Measurements from ENCODE around the gene OR5K4. TPM values are rescaled to one million over a fixed set of nuclear protein-coding genes. Genes with fewer than 3 reads are reported as not detected.
"Not testable (repeated sequence)": the region's sequence is repeated elsewhere in the genome, so short reads cannot be mapped to it uniquely, and the experiment has no call there.

OR5K4 gene
- total RNA-seq, 1 donor from 2014 or later: not detected

GRCh38 chr3:98367464-98368246 is 14.0 kb downstream of the OR5K4 start:
- intact Hi-C loops (cut with DNase I): no loop called here
- no peak for DNase-seq (ENCODE audit: low spot score)

GRCh38 chr3:98371186-98371585 is 17.5 kb downstream of the OR5K4 start:
- intact Hi-C loops (cut with DNase I): no loop called here
- no peak for DNase-seq (ENCODE audit: low spot score)

GRCh38 chr3:98371853-98372252 is 18.2 kb downstream of the OR5K4 start:
- intact Hi-C loops (cut with DNase I): no loop called here
- DNase-seq (ENCODE audit: low spot score): no peak

- DNase-seq (ENCODE audit: low spot score): no peak
- intact Hi-C loops (cut with DNase I): no loop called here
Observed at GRCh38 chr3:98372445-98372844, 18.8 kb downstream of the OR5K4 start.

GRCh38 chr3:98376631-98377030 is 23.0 kb downstream of the OR5K4 start:
- intact Hi-C loops (cut with DNase I): no loop called here
- DNase-seq (ENCODE audit: low spot score): no peak

- DNase-seq (ENCODE audit: low spot score): no peak
- intact Hi-C loops (cut with DNase I): no loop called here
Observed at GRCh38 chr3:98388147-98388546, 34.5 kb downstream of the OR5K4 start.

- intact Hi-C loops (cut with DNase I): no loop called here
- DNase-seq (ENCODE audit: low spot score): no peak
Observed at GRCh38 chr3:98390366-98390765, 36.7 kb downstream of the OR5K4 start, which contains the start of gene OR5K3. TSS of gene OR5K3 (plus strand) at chr3:98390666. CDS start at chr3:98390666, 0 bp downstream.

- DNase-seq (ENCODE audit: low spot score): no peak
- intact Hi-C loops (cut with DNase I): no loop called here
Observed at GRCh38 chr3:98395101-98395500, 41.4 kb downstream of the OR5K4 start.

- DNase-seq (ENCODE audit: low spot score); intact Hi-C loops (cut with DNase I): not testable (repeated sequence)
Observed at GRCh38 chr3:98396482-98396881, 42.8 kb downstream of the OR5K4 start.

GRCh38 chr3:98398513-98398912 is 44.9 kb downstream of the OR5K4 start:
- intact Hi-C loops (cut with DNase I): no loop called here
- no peak for DNase-seq (ENCODE audit: low spot score)

- no peak for DNase-seq (ENCODE audit: low spot score)
- intact Hi-C loops (cut with DNase I): no loop called here
Observed at GRCh38 chr3:98402507-98402906, 48.9 kb downstream of the OR5K4 start.

- no peak for DNase-seq (ENCODE audit: low spot score)
- intact Hi-C loops (cut with DNase I): no loop called here
Observed at GRCh38 chr3:98404010-98404409, 50.4 kb downstream of the OR5K4 start.

Other genes starting within 250 kb of the OR5K4 start
- gene OR5H1, start 223.1 kb upstream of the OR5K4 start, total RNA-seq: not detected
- gene OR5H14, start 206.4 kb upstream of the OR5K4 start, total RNA-seq: not detected
- gene OR5H15, start 187.2 kb upstream of the OR5K4 start, total RNA-seq: not detected
- not detected for gene OR5H6, start 89.6 kb upstream of the OR5K4 start, total RNA-seq
- not detected for gene OR5H2, start 71.3 kb upstream of the OR5K4 start, total RNA-seq
- gene OR5K3, start 36.8 kb downstream of the OR5K4 start, total RNA-seq: not detected
- not detected for gene OR5K1, start 109.3 kb downstream of the OR5K4 start, total RNA-seq
- not detected for gene OR5K2, start 143.8 kb downstream of the OR5K4 start, total RNA-seq
- gene CLDND1, start 169.0 kb downstream of the OR5K4 start, total RNA-seq: 80.8 TPM
- not detected for gene GPR15, start 178.1 kb downstream of the OR5K4 start, total RNA-seq
- 10.3 TPM for gene CPOX, start 239.8 kb downstream of the OR5K4 start, total RNA-seq

Data from cardiac septum (tissue), 1 donor.